ENCODE measurements around the gene PIGB. TPM values are rescaled to one million over a fixed set of nuclear protein-coding genes. Genes with fewer than 3 reads are reported as not detected.

The PIGB gene
- total and polyA plus RNA-seq, 2 of the 4 experiments (the other 2 are of a cell fraction): 9.2 to 11.8 TPM

DNA sequence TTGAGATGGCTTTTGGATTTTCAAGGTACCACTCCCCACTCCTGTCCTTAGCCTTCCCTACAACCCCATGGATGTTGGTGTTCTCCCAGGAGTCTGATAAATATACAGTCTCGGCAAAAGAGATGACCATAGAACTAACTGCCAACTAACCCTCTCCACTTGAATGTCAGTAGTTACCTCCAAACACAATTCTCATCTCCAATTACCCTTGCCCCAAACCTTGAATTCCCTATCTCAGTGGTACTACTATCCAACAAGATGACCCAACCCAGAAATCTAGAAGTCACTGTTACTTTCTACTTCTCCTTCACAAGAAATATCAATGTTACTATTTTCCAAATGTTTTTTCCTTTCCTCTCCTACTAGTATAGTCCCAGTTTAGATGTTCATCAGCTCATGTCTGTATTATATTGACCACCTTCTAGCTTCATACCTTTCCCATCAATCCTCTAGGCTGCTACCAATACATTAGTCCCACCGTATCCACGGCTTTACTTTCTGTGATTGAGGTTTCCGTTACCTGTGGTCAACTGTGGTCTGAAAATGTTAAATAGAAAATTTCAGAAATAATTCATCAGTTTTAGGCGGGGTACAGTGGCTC is 38.1 kb downstream of the PIGB start:
- no peak overlapping the region for H2AK5ac ChIP-seq (ENCODE audit: low read depth, low read length)
- CTCF ChIA-PET: no interaction called here
- no peak overlapping the region for H4K91ac ChIP-seq (ENCODE audit: insufficient read depth, low read depth, low read length)
- no peaks in the 10 kb centered on the region for H3K79me1 ChIP-seq (ENCODE audit: low read depth in 1 of 2, low read length in 2 of 2)
- H3K9me1 ChIP-seq (ENCODE audit: insufficient read depth, low read length): no peaks in the 10 kb centered on the region
- H4K20me1 ChIP-seq (ENCODE audit: insufficient read depth, low read length): no peaks in the 10 kb centered on the region
- ATAC-seq (ENCODE audit: low read depth) (no peak), DNase-seq (no peak)
- no peak overlapping the region for H3K4ac ChIP-seq (ENCODE audit: low read depth, low read length)
- H3K18ac ChIP-seq (ENCODE audit: low read depth, low read length): no peak overlapping the region
- no peaks in the 10 kb centered on the region for H3K9me3 ChIP-seq (ENCODE audit: control insufficient read depth, insufficient read depth, low read length)
- no peak overlapping the region for H4K8ac ChIP-seq (ENCODE audit: low read depth in 2 of 2, low read length in 2 of 2)
- dilution Hi-C loops (cut with HindIII; ENCODE audit: low sequenced_read_pairs, unreplicated experiment) (no loop called here), intact Hi-C loops (cut with micrococcal nuclease) (no loop called here), in situ Hi-C loops (cut with MboI; ENCODE audit: low sequenced_read_pairs) (no loop called here)
- no peak overlapping the region for H3K14ac ChIP-seq (replicated peaks; ENCODE audit: low read depth, low read length)
- TF ChIP-seq RCOR1 (IDR thresholded peaks at IDR 0.05; ENCODE audit: insufficient replicate concordance, low read length) (no peak), CHD1 (IDR thresholded peaks at IDR 0.05; ENCODE audit: low read depth, low read length) (no peak), RFX5 (IDR thresholded peaks at IDR 0.05; ENCODE audit: low read depth, low read length) (no peak), MXI1 (IDR thresholded peaks at IDR 0.05; ENCODE audit: borderline replicate concordance, low read depth, low read length) (no peak), BHLHE40 (IDR thresholded peaks at IDR 0.05; ENCODE audit: low read depth, low read length) (no peak), CEBPB (IDR thresholded peaks at IDR 0.05; ENCODE audit: low read depth, low read length) (no peak), SMC3 (IDR thresholded peaks at IDR 0.05; ENCODE audit: low read depth, low read length) (no peak)
- TF ChIP-seq, protein P1, sequence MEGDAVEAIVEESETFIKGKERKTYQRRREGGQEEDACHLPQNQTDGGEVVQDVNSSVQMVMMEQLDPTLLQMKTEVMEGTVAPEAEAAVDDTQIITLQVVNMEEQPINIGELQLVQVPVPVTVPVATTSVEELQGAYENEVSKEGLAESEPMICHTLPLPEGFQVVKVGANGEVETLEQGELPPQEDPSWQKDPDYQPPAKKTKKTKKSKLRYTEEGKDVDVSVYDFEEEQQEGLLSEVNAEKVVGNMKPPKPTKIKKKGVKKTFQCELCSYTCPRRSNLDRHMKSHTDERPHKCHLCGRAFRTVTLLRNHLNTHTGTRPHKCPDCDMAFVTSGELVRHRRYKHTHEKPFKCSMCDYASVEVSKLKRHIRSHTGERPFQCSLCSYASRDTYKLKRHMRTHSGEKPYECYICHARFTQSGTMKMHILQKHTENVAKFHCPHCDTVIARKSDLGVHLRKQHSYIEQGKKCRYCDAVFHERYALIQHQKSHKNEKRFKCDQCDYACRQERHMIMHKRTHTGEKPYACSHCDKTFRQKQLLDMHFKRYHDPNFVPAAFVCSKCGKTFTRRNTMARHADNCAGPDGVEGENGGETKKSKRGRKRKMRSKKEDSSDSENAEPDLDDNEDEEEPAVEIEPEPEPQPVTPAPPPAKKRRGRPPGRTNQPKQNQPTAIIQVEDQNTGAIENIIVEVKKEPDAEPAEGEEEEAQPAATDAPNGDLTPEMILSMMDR (conservative IDR thresholded peaks at IDR 0.05; ENCODE audit: low read depth, low read length): no peak
- H3K4me1 ChIP-seq (ENCODE audit: control insufficient read depth, insufficient read depth, low read length): peaks cover 5% of the 10 kb centered on the region
- no peak overlapping the region for H3K23ac ChIP-seq (ENCODE audit: low read depth, low read length)
- H2BK5ac ChIP-seq (ENCODE audit: low read depth, low read length, poor library complexity, severe bottlenecking): no peak overlapping the region
- WGBS, 2 experiments (ENCODE audit: extremely low coverage in 2 of 2, insufficient read length in 1 of 2): 100% methylated on average over 1 of the region's 5 CpGs; no CpG with 5 or more reads in 1 of the 2 experiments
- no TSS peak for BruUV-seq (replicated peaks)
- H2BK20ac ChIP-seq (ENCODE audit: low read depth, low read length): 0 out of 2 replicates have a peak overlapping the region, but pooled peaks have one; percentile 52
- no peaks in the 10 kb centered on the region for H3K36me3 ChIP-seq (ENCODE audit: control insufficient read depth, insufficient read depth, low read length)
- no peak overlapping the region for H3K4me3 ChIP-seq (ENCODE audit: insufficient read depth, low read depth, low read length)
- POLR2A ChIA-PET (ENCODE audit: unreplicated experiment): no interaction called here
- no peak overlapping the region for H3K4me2 ChIP-seq (ENCODE audit: low read depth, low read length)
- H2BK15ac ChIP-seq (ENCODE audit: low read depth, low read length): no peak overlapping the region
- no peak overlapping the region for H3K27ac ChIP-seq (ENCODE audit: insufficient read depth, low read length)
- H3K56ac ChIP-seq (ENCODE audit: extremely low read depth, insufficient read depth, low read length): no peak overlapping the region
- no peak overlapping the region for H3K9ac ChIP-seq (ENCODE audit: low read depth, low read length)
- H3K27me3 ChIP-seq (ENCODE audit: control insufficient read depth, insufficient read depth, low read length): no peaks in the 10 kb centered on the region; the same call in 1 of the 2 replicates
- no peak overlapping the region for H2AK9ac ChIP-seq (replicated peaks; ENCODE audit: low read depth, low read length, poor library complexity)
- H4K5ac ChIP-seq (ENCODE audit: low read depth, low read length): no peak overlapping the region
- no peak overlapping the region for H2BK120ac ChIP-seq (ENCODE audit: low read depth, low read length)
- no peak overlapping the region for H2AFZ ChIP-seq (replicated peaks; ENCODE audit: low read length, poor library complexity)

Measured in IMR-90 (cell line).